ENCODE measurements around the gene FABP7.

DNA sequence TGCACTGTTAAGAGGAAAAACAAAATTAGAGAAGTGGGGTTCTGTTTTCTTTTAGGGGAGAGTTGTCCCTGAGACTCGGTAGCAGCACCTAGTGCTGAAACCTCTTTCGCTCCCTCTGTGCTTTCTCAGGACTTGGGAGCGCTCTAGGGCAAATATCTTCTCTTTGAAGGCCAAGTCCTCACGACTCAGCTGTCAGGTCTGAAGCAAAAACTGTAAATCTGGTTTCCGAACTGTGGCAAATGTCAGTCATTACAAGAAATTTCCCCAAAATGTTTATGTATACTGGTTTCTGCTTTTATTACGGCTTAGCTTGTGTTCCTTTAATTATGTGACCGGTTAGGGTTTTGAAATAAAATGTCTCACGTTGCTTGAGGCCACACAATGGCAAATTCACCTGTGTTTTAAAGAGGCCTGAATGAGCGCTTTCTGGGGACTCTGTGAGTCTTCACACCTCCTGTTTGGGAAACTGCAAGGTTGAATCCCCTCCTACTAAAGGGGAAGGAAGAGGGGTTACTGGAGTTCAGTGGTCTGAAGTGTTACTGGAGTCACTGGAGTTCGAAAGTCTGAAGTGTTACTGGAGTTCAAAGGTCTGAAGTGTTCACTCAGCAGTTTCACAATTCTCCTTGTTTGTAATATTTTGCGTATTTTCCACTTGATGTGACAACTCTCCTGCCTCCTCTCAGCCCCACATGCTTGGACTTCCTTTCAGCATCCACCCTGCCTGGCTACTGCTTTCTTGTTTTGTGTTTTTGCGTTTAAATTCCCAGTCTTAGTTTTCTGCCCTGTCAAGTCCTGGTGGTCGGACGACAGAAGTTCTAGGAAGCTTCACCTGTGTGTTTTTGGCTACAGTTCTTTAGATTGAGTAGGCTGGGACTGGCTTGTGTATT, 11.2 kb downstream of the FABP7 start:
- TF ChIP-seq, protein P1, sequence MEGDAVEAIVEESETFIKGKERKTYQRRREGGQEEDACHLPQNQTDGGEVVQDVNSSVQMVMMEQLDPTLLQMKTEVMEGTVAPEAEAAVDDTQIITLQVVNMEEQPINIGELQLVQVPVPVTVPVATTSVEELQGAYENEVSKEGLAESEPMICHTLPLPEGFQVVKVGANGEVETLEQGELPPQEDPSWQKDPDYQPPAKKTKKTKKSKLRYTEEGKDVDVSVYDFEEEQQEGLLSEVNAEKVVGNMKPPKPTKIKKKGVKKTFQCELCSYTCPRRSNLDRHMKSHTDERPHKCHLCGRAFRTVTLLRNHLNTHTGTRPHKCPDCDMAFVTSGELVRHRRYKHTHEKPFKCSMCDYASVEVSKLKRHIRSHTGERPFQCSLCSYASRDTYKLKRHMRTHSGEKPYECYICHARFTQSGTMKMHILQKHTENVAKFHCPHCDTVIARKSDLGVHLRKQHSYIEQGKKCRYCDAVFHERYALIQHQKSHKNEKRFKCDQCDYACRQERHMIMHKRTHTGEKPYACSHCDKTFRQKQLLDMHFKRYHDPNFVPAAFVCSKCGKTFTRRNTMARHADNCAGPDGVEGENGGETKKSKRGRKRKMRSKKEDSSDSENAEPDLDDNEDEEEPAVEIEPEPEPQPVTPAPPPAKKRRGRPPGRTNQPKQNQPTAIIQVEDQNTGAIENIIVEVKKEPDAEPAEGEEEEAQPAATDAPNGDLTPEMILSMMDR (conservative IDR thresholded peaks at IDR 0.05; ENCODE audit: low read depth in 2 of 2), result no peak
- no peak for TF ChIP-seq EZH2 (IDR thresholded peaks at IDR 0.05; ENCODE audit: low read depth, unreplicated experiment)

Measured in GM23338 (cell line).